DOHH2 (cell line): ENCODE measurements around the gene MCOLN1.

Source experiments
- CTCF ChIP-seq: fragments of 200-600 bp; sonication (generic); IDR thresholded peaks from one replicate; pipeline ENCODE4 v1.5.1; 2014; ENCODE audit warnings: antibody characterized with exemption, mild to moderate bottlenecking, low read depth, low read length; ENCODE audit not compliant: poor library complexity, severe bottlenecking
- EZH2phosphoT487 ChIP-seq: fragments of 200-600 bp; sonication (generic); IDR thresholded peaks from 2 replicates; pipeline ENCODE4 v1.6.1; 2017; ENCODE audit warnings: borderline replicate concordance, mild to moderate bottlenecking, antibody characterized with exemption, low read length, moderate library complexity, mixed read lengths

- TF ChIP-seq CTCF (no peak), EZH2phosphoT487 (no peak)
Observed at GRCh38 chr19:7505682-7506384, 16.6 kb upstream of the MCOLN1 start.
